ENCODE data around the gene TRAF3IP1.
"Not testable (repeated sequence)": the region's sequence is repeated elsewhere in the genome, so short reads cannot be mapped to it uniquely, and the experiment has no call there.

TRAF3IP1 gene

DNA sequence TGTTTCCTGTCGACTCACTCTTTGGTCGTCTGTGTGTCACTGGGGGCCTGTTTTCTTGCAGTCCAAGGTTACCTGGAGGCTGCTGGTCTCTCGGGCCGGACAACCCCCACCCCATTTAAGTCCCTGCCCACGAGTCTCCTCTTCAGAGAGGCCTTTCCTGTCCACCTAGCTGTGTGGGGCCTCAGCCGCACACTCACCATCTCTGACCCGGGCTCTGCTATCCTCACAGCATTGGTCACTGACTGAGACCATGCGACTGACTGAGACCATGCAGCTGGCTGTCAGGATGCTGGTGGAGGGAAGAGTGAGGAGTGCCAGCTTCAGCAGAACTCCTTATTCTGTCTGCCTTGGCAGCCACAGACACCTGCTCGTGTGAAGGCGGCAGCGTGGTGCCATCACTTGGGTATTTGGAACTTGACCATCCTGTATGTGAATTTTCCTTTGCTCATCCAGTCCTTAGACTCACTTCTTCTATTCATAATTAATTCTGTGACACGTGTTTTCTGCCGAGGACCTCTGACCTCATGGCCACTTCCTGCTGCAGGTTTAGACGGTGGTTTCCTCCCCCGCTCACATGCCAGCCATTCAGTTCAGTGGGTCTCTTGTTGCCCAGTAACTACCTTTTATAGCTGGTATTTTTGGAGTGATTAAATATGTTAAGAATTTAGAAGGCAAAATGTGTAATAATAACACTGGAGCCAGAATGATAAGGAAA is 58.9 kb downstream of the TRAF3IP1 start:
- DNase-seq (ENCODE audit: low read depth in 2 of 3, low spot score in 1 of 3): no peak

DNA sequence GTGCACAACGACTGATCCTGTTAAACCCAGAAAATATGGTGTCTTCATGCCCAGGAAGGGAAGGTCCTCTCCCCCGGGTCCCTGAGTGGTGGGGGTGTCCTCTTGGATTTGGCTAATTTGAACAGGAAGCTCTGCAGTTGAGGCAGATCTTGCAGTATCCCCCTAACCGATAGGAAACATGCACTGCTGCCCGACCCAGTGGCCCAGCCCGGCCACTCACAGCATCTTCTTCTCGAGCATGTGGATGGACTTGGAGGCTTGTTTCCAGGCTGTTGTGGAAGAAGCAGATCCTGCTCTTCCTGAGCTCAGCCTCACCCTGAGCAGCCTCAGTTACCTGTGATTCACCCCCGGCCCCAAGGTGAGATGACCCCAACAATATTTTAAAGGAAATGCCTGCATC is 60.0 kb downstream of the TRAF3IP1 start:
- DNase-seq (ENCODE audit: low read depth in 2 of 3, low spot score in 1 of 3): no peak

DNA sequence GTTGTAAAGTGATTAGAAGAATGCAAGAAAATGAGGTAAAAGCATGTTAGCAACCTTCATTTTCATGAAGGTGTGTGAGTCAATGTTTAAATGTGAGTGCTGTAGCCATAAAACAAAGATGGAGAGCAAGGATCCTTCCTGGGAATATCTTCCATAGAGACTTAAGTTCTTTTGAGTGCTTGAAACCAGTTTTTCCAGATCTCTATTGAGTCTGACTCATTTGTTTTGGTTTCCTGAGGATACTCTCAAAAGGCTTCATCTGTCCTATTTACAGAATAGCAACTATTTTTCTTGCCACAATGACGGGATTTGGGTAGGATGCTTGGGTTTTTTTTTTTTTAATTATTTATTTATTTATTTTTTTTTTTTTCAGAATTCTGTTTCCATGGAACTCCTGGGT is 60.5 kb downstream of the TRAF3IP1 start:
- DNase-seq (ENCODE audit: low read depth in 2 of 3, low spot score in 1 of 3): no peak

DNA sequence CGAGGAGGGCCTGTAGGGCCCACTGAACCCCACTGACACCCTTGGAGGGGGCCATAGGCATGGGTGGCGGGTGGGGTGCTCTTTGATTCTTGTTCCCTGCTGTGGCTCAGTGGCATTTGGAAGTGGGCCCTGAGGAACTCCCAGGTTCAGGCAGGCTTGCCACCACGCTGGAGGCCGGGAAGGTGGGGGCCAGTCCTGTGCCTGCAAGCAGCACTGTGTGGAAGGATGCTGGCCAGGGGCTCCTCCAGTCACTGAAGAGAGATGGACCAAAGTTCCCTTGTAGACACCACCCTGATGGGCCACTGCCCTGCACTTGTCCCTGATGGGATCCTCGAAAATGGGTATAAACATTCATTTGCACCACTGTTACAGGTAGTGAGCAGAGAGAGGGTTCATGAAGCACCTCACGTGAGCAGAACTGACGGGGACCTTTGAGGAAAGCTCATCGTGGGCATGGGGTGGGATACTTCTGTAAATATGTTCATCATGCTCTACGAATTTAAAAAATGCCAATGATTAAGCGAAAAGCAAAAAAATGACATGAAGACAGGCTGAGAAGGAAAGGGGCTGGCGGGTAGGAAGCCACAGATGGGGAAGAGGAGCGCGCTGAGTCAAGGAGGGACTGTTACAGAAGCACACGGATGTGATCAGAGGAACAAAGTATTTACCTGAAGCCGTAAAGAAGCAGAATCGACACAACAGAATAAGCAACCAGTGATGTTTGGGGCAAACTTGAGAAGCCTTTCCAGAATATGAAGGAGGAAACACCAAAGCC is 61.2 kb downstream of the TRAF3IP1 start:
- no peak for DNase-seq (ENCODE audit: low read depth in 2 of 3, low spot score in 1 of 3)

- DNase-seq (ENCODE audit: low read depth in 2 of 3, low spot score in 1 of 3): no peak
Observed at GRCh38 chr2:238382381-238382781, 62.1 kb downstream of the TRAF3IP1 start.

DNA sequence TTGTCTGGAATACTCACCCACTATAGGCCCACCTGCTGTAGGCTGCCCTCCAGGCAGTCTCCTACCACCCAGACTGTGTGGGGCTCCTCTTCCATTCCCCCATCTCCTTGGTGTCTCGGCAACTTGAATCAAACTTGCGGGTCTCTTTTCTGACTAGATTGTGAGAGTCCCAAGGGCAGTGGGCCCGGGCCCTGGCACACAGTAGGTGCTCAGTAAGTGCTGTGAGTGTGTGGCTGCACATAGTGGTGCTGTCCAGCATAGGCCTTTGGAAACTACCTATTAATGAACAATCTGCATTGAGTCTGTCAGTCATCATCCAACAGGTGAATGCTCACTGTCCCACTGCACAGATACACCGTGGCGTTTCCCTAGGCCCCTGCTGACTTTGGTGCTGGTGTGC is 62.8 kb downstream of the TRAF3IP1 start:
- DNase-seq (ENCODE audit: low read depth in 2 of 3, low spot score in 1 of 3): no peak

DNA sequence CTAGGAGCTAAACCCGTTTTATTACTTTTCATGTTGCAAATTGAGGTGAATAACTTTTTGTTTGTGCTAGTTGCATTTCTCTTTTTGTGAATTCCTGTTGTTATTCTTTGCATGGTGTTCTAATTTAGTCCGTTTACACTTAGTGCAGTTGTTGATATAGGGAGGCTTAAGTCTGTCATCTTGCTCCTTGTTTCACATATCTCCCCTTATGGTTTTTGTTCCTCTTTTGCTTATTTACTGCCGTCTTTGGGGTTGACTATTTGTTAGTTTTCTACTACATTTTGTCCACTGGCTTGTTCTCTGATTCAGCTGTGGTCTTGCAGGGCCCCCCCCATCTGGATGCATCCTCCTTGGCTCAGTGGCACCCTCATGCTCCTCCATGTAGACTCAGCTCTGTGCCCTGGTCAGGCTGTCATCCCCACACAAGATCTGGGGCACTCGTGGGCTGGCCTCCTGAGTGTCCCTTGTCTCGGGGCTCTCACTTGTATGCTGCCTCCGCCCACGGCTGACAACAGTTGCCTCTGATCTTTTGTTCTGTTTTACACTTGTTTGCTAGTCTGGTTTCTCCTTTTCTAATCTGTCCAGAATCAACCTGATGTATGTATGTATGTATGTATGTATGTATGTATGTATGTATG is 63.5 kb downstream of the TRAF3IP1 start:
- DNase-seq (ENCODE audit: low read depth in 2 of 3, low spot score in 1 of 3): no peak

DNA sequence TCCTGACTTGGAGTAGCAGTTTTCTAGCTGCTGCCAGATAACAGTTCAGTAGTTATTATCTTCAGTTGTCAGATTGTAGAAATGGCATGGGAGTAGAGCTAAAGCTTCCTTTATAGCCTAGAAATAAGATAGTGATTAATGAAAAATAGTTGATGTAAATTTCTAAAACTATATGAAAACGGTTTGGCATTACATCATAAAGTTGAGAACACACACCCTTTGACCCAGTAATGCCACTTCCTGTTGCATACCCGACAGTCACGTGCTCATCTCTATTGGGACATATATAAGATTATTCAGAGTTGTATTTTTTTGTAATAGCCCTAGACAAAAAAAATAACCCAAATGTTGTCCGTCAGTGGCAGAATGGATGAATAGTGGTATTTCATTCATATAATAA is 67.0 kb downstream of the TRAF3IP1 start:
- no peak for DNase-seq (ENCODE audit: low read depth in 2 of 3, low spot score in 1 of 3)

DNA sequence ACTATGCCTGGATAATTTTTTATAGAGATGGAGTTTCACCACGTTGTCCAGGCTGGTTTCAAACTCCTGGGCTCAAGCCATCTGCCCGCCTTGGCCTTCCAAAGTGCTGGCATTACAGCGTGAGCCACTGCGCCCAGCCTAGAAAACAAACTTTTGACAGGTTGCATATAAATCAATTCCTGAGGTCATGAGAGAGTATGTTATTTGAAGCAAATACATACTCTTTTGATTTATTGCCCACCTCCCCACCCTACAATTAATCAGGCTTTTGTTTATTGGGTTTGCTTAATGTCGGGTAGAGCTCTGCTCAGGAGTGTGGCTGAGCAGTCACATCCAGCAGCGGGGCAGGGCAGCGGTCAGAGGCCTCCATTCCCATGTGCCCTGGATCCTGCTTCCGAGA is 68.5 kb downstream of the TRAF3IP1 start:
- no peak for DNase-seq (ENCODE audit: low read depth in 2 of 3, low spot score in 1 of 3)

- DNase-seq (ENCODE audit: low read depth in 2 of 3, low spot score in 1 of 3): no peak
Observed at GRCh38 chr2:238389988-238390589, 69.8 kb downstream of the TRAF3IP1 start.

DNA sequence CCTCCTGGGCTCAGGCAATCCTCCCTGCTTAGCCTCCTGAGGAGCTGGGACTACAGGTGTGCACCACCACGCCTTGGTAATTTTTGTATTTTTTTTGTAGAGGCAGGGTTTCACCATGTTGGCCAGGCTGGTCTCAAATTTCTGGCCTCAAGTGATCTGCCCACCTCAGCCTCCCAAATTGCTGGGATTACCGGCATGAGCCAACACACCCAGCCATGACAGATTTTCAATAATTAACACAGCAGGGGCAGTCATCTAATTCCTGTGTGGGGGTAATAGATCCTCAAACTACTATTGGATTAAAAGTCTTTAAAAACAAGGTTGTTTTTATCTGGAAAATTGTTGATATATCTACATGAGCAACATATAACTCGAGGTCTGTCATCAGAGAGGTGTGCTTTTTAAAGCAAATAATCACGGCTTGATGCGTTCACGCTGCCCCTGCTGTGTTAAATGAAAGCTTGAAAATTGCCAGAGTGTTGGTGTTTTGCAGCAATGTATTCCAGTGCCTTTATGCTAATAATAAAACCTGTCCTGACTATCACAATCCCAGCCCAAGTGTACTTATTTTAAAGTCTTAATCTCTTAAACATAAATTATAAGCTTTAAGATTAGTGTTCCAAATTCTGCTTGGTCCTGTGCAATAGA is 70.8 kb downstream of the TRAF3IP1 start:
- no peak for DNase-seq (ENCODE audit: low read depth in 2 of 3, low spot score in 1 of 3)

DNA sequence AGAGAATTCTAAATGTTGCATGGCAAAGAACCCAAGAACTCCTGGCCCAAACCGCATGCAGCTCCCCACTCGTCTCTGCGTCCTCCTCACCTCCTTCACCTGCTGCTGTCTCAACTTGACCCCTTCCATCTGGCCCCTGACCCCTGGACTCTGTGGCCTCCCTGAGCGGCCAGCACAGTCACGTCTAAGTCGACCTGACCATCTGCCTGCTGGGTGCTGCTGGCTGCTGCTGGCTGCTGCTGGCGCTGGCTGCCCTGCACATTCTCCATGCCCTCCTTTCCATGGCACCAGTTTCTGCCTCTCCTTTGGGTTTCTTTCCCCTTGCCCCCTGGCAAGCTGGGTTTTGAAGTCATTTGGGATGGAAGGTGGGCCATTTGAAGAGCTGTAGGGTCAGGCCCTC is 76.3 kb downstream of the TRAF3IP1 start:
- no peak for DNase-seq (ENCODE audit: low read depth in 2 of 3, low spot score in 1 of 3)

DNA sequence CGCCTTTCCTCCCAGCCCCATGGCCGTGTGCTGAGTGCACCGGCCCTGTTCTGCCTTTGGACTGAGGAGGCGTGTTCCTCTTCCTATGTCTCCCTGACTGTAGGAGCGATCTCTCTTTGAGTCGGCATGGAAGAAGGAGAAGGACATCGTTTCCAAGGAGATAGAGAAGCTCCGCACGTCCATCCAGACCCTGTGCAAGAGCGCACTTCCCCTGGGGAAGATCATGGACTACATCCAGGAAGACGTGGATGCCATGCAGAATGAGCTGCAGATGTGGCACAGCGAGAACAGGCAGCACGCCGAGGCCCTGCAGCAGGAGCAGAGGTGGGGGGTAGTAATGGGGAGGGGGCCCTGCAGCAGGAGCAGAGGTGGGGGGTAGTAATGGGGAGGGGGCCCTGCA is 77.0 kb downstream of the TRAF3IP1 start:
- DNase-seq (ENCODE audit: low read depth in 2 of 3, low spot score in 1 of 3): no peak

DNA sequence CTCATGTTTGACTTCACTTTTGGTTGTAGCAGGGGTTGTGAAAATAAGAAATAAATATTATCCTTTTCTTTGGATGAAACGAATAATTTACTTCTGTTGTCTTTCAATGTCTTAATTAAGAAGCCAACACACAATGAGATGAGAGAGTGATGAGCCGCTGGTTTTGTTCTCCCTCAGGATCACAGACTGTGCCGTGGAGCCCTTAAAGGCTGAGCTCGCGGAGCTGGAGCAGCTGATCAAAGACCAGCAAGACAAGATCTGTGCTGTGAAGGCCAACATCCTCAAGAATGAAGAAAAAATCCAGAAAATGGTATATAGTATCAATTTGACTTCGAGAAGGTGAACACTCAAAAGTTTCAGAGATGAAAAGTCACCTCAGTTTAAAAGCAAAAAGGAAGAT is 78.3 kb downstream of the TRAF3IP1 start:
- DNase-seq (ENCODE audit: low read depth in 2 of 3, low spot score in 1 of 3): no peak

GRCh38 chr2:238399094-238399493 is 78.8 kb downstream of the TRAF3IP1 start:
- DNase-seq (ENCODE audit: low read depth in 2 of 3, low spot score in 1 of 3): no peak

GRCh38 chr2:238401551-238401950 is 81.2 kb downstream of the TRAF3IP1 start:
- no peak for DNase-seq (ENCODE audit: low read depth in 2 of 3, low spot score in 1 of 3)

DNA sequence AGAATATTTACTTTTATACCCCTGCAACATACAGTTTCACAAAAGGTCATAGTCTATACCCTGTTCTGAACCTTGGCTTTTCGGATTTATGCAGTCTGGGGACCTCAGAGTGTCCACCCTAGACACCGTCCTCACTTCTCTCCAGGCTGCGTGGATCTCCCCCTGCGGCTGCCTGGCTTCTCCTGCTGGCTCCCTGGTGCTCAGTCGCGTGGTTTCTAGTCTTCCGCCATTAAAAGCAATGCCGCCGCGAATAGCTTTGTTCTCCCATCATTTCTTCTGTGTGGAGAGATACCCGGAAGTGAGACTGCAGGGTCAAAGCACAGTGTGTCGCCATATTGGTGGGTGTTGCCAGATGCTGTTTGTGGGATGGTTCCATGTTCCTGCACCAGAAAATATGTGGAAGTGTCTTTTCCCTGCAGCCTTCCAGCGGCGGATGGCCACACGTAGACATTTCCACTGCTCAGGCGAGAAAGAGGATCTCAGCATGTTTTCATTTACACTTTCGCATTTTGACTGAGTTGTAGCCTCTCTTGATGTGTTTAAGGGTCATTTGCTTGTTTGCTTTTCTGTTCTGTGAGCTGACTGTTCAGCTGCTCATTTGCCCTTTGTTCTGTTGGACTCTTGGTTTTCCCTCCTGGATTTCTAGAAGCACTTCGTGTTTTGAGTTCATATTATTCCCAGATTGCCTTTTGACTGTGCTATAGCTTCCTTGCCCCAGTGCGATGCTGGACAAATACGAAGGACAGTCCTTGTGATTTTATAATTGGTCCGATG is 83.5 kb downstream of the TRAF3IP1 start:
- no peak for DNase-seq (ENCODE audit: low read depth in 2 of 3, low spot score in 1 of 3)

GRCh38 chr2:238404406-238405216 is 84.3 kb downstream of the TRAF3IP1 start:
- DNase-seq (ENCODE audit: low read depth in 2 of 3, low spot score in 1 of 3): no peak

GRCh38 chr2:238405217-238405555 is 84.9 kb downstream of the TRAF3IP1 start:
- not testable (repeated sequence) for DNase-seq (ENCODE audit: low read depth in 2 of 3, low spot score in 1 of 3)

All from stimulated activated CD4-positive, alpha-beta T cell treated with anti-CD3 and anti-CD28 coated beads, Interleukin-12 subunit alpha, Interleukin-12 subunit beta, amount 100 ng/mL, for 48 hours (primary cell).